ENCODE data around the gene ODAPH.
"Not testable (repeated sequence)": the region's sequence is repeated elsewhere in the genome, so short reads cannot be mapped to it uniquely, and the experiment has no call there.

Gene ODAPH

GRCh38 chr4:75537308-75537707 is 18.6 kb upstream of the ODAPH start:
- H4K20me1 ChIP-seq (ENCODE audit: insufficient read depth); H3K79me2 ChIP-seq (ENCODE audit: insufficient read depth, low read depth); H3K36me3 ChIP-seq (ENCODE audit: insufficient read depth); H3K9ac ChIP-seq; H3K4me3 ChIP-seq (IDR thresholded peaks at IDR 0.05; ENCODE audit: insufficient read depth, low read depth, low read length); H3K27ac ChIP-seq; H3K4me2 ChIP-seq; H2AFZ ChIP-seq (ENCODE audit: low read depth); H3K27me3 ChIP-seq (ENCODE audit: insufficient read depth, low read depth); H3K4me1 ChIP-seq (ENCODE audit: low read depth, poor library complexity, severe bottlenecking): not testable (repeated sequence)

- H4K20me1 ChIP-seq (ENCODE audit: insufficient read depth): no peaks in the 10 kb centered on the region
- no peak overlapping the region for H2AFZ ChIP-seq (ENCODE audit: low read depth)
- H3K27me3 ChIP-seq (ENCODE audit: insufficient read depth, low read depth): no peaks in the 10 kb centered on the region
- no peaks in the 10 kb centered on the region for H3K4me1 ChIP-seq (ENCODE audit: low read depth, poor library complexity, severe bottlenecking)
- TF ChIP-seq, protein P1, sequence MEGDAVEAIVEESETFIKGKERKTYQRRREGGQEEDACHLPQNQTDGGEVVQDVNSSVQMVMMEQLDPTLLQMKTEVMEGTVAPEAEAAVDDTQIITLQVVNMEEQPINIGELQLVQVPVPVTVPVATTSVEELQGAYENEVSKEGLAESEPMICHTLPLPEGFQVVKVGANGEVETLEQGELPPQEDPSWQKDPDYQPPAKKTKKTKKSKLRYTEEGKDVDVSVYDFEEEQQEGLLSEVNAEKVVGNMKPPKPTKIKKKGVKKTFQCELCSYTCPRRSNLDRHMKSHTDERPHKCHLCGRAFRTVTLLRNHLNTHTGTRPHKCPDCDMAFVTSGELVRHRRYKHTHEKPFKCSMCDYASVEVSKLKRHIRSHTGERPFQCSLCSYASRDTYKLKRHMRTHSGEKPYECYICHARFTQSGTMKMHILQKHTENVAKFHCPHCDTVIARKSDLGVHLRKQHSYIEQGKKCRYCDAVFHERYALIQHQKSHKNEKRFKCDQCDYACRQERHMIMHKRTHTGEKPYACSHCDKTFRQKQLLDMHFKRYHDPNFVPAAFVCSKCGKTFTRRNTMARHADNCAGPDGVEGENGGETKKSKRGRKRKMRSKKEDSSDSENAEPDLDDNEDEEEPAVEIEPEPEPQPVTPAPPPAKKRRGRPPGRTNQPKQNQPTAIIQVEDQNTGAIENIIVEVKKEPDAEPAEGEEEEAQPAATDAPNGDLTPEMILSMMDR (conservative IDR thresholded peaks at IDR 0.05; ENCODE audit: low read depth, low read length): no peak
- no peak overlapping the region for H3K27ac ChIP-seq
- H3K9ac ChIP-seq: no peak overlapping the region
- no peak overlapping the region for H3K4me3 ChIP-seq (IDR thresholded peaks at IDR 0.05; ENCODE audit: insufficient read depth, low read depth, low read length)
- no peaks in the 10 kb centered on the region for H3K36me3 ChIP-seq (ENCODE audit: insufficient read depth)
- H3K4me2 ChIP-seq: no peak overlapping the region
- H3K79me2 ChIP-seq (ENCODE audit: insufficient read depth, low read depth): no peaks in the 10 kb centered on the region
Measured at GRCh38 chr4:75542824-75543223, 13.0 kb upstream of the ODAPH start.

DNA sequence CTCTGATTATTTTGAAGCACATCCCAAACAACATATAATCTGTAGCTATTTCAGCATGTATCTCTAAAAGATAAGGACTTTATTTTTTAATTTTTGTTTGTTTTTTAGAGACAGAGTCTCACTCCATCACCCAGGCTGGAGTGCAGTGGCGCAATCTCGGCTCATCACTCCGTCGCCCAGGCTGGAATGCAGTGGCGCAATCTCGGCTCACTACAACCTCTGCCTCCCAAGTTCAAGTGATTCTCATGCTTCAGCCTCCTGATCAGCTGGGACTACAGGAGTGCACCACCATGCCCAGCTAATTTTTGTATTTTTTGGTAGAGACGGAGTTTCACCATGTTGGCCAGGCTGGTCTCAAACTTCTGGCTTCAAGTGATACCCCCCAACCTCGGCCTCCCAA is 11.6 kb upstream of the ODAPH start:
- not testable (repeated sequence) for H4K20me1 ChIP-seq (ENCODE audit: insufficient read depth); H3K27me3 ChIP-seq (ENCODE audit: insufficient read depth, low read depth); H3K9ac ChIP-seq; H3K36me3 ChIP-seq (ENCODE audit: insufficient read depth); H3K79me2 ChIP-seq (ENCODE audit: insufficient read depth, low read depth); H3K27ac ChIP-seq; H3K4me3 ChIP-seq (IDR thresholded peaks at IDR 0.05; ENCODE audit: insufficient read depth, low read depth, low read length); H3K4me2 ChIP-seq; H3K4me1 ChIP-seq (ENCODE audit: low read depth, poor library complexity, severe bottlenecking); H2AFZ ChIP-seq (ENCODE audit: low read depth)

- no peak overlapping the region for H2AFZ ChIP-seq (ENCODE audit: low read depth)
- no peak overlapping the region for H3K4me3 ChIP-seq (IDR thresholded peaks at IDR 0.05; ENCODE audit: insufficient read depth, low read depth, low read length)
- TF ChIP-seq, protein P1 (conservative IDR thresholded peaks at IDR 0.05; ENCODE audit: low read depth, low read length): no peak
- no peak overlapping the region for H3K4me2 ChIP-seq
- no peak overlapping the region for H3K27ac ChIP-seq
- no peaks in the 10 kb centered on the region for H4K20me1 ChIP-seq (ENCODE audit: insufficient read depth)
- no peaks in the 10 kb centered on the region for H3K36me3 ChIP-seq (ENCODE audit: insufficient read depth)
- H3K79me2 ChIP-seq (ENCODE audit: insufficient read depth, low read depth): no peaks in the 10 kb centered on the region
- no peaks in the 10 kb centered on the region for H3K27me3 ChIP-seq (ENCODE audit: insufficient read depth, low read depth)
- H3K4me1 ChIP-seq (ENCODE audit: low read depth, poor library complexity, severe bottlenecking): no peaks in the 10 kb centered on the region
- no peak overlapping the region for H3K9ac ChIP-seq
Measured at GRCh38 chr4:75544870-75545269, 11.0 kb upstream of the ODAPH start.

GRCh38 chr4:75545526-75545925 is 10.3 kb upstream of the ODAPH start:
- Histone ChIP-seq H4K20me1 (ENCODE audit: insufficient read depth) (no peaks in the 10 kb centered on the region), H3K4me1 (ENCODE audit: low read depth, poor library complexity, severe bottlenecking) (no peaks in the 10 kb centered on the region), H3K27me3 (ENCODE audit: insufficient read depth, low read depth) (no peaks in the 10 kb centered on the region), H3K79me2 (ENCODE audit: insufficient read depth, low read depth) (no peaks in the 10 kb centered on the region), H3K36me3 (ENCODE audit: insufficient read depth) (no peaks in the 10 kb centered on the region), H3K4me3 (IDR thresholded peaks at IDR 0.05; ENCODE audit: insufficient read depth, low read depth, low read length) (no peak overlapping the region), H2AFZ (ENCODE audit: low read depth) (no peak overlapping the region), H3K9ac (no peak overlapping the region), H3K27ac (no peak overlapping the region), H3K4me2 (no peak overlapping the region)
- TF ChIP-seq, protein P1 (conservative IDR thresholded peaks at IDR 0.05; ENCODE audit: low read depth, low read length): no peak

Measured in KMS-11 (cell line).